ENCODE measurements around the gene TMA7.

DNA sequence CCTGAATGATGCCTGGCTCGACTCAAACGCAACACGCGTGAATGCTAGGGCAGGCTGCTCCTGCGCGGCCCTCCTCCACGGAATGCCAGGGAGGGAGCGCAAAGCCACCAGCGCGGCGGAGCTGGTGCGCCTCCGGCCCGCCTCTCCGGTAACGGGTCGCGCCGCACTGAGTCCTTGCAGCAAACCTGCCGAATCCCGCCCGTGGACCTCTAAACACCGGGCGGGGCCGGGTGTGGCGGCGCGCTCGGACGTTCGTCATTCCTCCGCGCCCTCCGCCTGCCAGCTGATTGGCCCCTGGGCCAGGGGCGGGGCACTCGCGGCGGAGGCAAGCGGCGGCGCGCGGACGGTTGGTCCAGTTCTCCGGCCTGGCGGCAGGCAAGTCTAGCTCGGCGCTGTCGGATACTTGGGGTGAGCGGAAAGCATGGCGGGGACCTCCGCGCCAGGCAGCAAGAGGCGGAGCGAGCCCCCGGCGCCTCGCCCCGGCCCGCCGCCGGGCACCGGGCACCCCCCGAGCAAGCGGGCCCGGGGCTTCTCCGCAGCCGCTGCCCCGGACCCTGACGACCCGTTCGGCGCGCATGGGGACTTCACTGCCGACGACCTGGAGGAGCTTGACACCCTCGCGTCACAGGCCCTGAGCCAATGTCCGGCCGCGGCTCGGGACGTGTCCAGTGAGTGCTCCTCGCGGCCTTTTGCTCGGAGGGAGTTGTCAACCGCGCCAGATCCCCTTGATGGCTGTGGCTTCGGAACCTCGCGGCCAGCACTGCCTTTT is 6.6 kb downstream of the TMA7 start, which contains the start of gene ATRIP:
- TF ChIP-seq HOXA9 (CRISPR knock-in tag; IDR thresholded peaks at IDR 0.05; ENCODE audit: borderline replicate concordance), result peak; percentile 91; the same call in 1 of the 2 replicates
- TF ChIP-seq ZNF101 (CRISPR knock-in tag; IDR thresholded peaks at IDR 0.05; ENCODE audit: borderline replicate concordance, low read depth), result no peak
- TF ChIP-seq ISL2 (CRISPR knock-in tag; IDR thresholded peaks at IDR 0.05), result peak; percentile 67; the same call in 1 of the 2 replicates
- TF ChIP-seq CC2D1A (CRISPR knock-in tag; IDR thresholded peaks at IDR 0.05), result no peak
